ENCODE results near the gene ABCB11. TPM values are rescaled to one million over a fixed set of nuclear protein-coding genes. Genes with fewer than 3 reads are reported as not detected.

ABCB11 gene
- total and polyA plus RNA-seq, 9 of the 15 experiments (the other 6 are each of a cell fraction or from before 2014, with no cell fraction given), result 0.04 to 0.51 (median 0.10) TPM; not detected in 1

DNA sequence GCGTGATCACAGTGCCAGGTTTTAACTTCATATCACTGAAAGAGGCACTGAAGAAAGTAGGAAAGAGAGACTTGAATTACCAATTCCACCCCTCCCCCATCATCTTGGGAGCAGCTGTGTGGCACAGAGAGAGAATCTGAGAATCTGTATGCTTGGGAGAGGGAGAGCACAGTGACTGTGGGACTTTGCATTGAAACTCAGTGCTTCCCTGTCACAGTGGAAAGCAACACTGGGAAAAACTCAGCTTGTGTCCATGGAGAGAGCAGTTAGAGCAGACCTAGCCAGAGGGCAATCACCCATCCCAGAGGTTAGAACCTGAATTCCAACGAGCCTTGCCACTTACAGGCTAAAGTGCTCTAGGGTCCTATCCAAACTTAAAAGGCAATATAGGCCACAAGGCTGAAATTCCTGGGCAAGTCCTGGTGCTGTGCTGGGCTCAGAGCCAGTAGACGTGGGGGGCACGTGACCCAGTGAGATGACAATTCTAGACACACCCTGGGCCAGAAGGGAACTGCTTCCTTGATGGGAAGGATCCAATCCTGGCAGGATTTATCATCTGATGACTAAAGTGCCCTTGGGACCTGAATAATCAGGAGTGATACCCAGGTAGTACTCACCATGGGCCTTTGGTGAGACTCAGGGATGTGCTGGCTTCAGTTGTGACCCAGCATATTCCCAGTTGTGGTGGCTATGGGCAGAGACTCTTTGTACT lies 15.5 kb upstream of the ABCB11 start:
- TF ChIP-seq, protein P1, sequence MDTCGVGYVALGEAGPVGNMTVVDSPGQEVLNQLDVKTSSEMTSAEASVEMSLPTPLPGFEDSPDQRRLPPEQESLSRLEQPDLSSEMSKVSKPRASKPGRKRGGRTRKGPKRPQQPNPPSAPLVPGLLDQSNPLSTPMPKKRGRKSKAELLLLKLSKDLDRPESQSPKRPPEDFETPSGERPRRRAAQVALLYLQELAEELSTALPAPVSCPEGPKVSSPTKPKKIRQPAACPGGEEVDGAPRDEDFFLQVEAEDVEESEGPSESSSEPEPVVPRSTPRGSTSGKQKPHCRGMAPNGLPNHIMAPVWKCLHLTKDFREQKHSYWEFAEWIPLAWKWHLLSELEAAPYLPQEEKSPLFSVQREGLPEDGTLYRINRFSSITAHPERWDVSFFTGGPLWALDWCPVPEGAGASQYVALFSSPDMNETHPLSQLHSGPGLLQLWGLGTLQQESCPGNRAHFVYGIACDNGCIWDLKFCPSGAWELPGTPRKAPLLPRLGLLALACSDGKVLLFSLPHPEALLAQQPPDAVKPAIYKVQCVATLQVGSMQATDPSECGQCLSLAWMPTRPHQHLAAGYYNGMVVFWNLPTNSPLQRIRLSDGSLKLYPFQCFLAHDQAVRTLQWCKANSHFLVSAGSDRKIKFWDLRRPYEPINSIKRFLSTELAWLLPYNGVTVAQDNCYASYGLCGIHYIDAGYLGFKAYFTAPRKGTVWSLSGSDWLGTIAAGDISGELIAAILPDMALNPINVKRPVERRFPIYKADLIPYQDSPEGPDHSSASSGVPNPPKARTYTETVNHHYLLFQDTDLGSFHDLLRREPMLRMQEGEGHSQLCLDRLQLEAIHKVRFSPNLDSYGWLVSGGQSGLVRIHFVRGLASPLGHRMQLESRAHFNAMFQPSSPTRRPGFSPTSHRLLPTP (IDR thresholded peaks at IDR 0.05; ENCODE audit: borderline replicate concordance, extremely low read depth, insufficient read length), result no peak
- TF ChIP-seq SMARCA5 (IDR thresholded peaks at IDR 0.05), result no peak
- TF ChIP-seq POLR3A (IDR thresholded peaks at IDR 0.05; ENCODE audit: borderline replicate concordance, extremely low read depth, insufficient read depth, insufficient read length), result no peak
- TF ChIP-seq, protein P2, sequence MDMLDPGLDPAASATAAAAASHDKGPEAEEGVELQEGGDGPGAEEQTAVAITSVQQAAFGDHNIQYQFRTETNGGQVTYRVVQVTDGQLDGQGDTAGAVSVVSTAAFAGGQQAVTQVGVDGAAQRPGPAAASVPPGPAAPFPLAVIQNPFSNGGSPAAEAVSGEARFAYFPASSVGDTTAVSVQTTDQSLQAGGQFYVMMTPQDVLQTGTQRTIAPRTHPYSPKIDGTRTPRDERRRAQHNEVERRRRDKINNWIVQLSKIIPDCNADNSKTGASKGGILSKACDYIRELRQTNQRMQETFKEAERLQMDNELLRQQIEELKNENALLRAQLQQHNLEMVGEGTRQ (CRISPR knock-in tag; IDR thresholded peaks at IDR 0.05), result peak; percentile 37; the same call in 1 of the 2 replicates
- 0 out of 2 replicates have a peak, but pooled peaks have one; percentile 15 for TF ChIP-seq NFIC (IDR thresholded peaks at IDR 0.05)
- FAIRE-seq, result no peak
- Histone ChIP-seq H3K27me3 (ENCODE audit: control insufficient read depth in 2 of 2, insufficient read depth in 2 of 2, low read length in 2 of 2) (no peaks in the 10 kb centered on the region), H3K4me2 (ENCODE audit: insufficient read depth, low read length) (no peak overlapping the region), H4K20me1 (replicated peaks; ENCODE audit: control insufficient read depth, insufficient read depth, low read length) (no peaks in the 10 kb centered on the region), H3K4me3 (no peak overlapping the region), H3K27ac (ENCODE audit: extremely low read depth, low read depth, low read length) (no peak overlapping the region), H3K4me1 (replicated peaks in 1 of 2; ENCODE audit: control insufficient read depth in 2 of 2, insufficient read depth in 2 of 2, low read length in 2 of 2) (peaks cover 0 to 18% of the 10 kb centered on the region in 2 experiments; a peak in 3 of 5 replicates), H2AFZ (ENCODE audit: low read depth, low read length) (no peak overlapping the region), H3K9me3 (replicated peaks; ENCODE audit: control insufficient read depth, insufficient read depth, low read depth, low read length) (peaks cover 7% of the 10 kb centered on the region), H3K9me1 (ENCODE audit: control insufficient read depth, insufficient read depth, low read length) (no peaks in the 10 kb centered on the region), H3K9ac (ENCODE audit: insufficient read depth in 1 of 2, low read depth in 2 of 2, low read length in 2 of 2) (no peak overlapping the region), H3K79me2 (ENCODE audit: control insufficient read depth, insufficient read depth, low read length) (no peaks in the 10 kb centered on the region), H3K36me3 (ENCODE audit: control insufficient read depth, insufficient read depth, low read length) (no peaks in the 10 kb centered on the region)
- DNase-seq (ENCODE audit: extremely low read depth in 1 of 4, low spot score in 3 of 4), result no peak
- BruUV-seq (replicated peaks), result no TSS peak
- 61% methylated on average over 3 of the region's 4 CpGs for WGBS (ENCODE audit: insufficient coverage, low coverage, missing lambda C conversion rate)
- ChIA-PET CTCF (ENCODE audit: low intra/inter-chr PET ratio) (no interaction called here), POLR2A (no interaction called here)
- ATAC-seq, result no peak
- in situ Hi-C loops (cut with MboI) (no loop called here), intact Hi-C loops (cut with micrococcal nuclease) (no loop called here)
